ENCODE results near the gene TMPRSS5.
"Not testable (repeated sequence)": the region's sequence is repeated elsewhere in the genome, so short reads cannot be mapped to it uniquely, and the experiment has no call there.

Gene TMPRSS5

DNA sequence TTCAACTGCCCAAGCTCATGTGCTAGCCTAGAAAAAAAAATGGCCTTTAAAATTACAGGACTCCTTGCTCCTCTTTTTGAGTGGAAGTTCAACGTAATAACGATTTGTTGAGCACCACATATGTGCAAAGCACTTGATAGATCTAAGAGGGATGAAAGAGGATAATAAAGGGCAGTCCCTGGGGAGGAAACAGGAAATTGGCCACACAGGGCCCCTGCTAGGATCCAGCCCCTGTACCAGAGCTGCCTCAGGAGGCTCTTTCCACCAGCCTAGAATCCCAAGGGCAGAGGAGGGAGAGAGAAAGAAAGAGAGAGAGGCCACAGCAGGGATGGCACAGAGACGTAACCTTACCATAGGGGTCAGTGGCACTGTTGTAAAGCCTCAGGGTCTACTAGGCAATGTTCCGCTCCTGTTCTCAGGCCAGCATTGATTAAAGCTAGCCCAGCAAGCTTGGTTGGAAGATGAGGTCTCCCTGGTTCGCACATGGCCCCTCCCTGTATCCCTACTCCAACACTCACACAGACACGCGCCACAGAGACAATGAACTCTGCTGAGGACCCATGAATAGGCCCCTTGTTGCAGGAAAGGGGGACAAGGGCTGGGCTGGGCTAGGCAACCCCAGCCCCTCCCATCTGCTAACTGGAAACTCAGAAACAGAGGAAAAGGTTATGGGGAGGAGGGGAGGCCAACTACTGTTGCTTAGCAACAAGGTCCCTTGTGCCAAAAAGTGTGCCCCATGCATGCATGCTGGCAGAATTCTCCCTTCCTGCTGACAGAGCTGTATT, at the start of gene TMPRSS5:
TSS of gene TMPRSS5 (minus strand) at position 438 of the 785 bp plus-strand sequence. CDS start at position 354, 84 bp downstream.
- no peak for DNase-seq

DNA sequence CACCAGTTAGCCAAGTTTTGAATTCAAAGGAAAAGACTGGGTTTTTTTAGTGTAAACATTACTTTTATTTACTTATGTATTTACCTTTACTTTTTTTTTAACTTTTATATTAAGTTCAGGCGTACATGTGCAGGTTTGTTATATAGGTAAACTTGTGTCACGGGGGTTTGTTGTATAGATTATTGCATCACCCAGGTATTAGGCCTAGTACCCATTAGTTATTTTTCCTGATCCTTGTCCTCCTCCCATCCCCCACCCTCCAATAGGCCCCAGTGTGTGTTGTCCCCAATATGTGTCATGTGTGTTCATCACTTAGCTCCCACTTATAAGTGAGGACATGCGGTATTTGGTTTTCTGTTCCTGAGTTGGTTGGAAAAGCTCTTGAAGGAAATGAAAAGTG, 46.8 kb upstream of the TMPRSS5 start:
- DNase-seq = no peak

DNA sequence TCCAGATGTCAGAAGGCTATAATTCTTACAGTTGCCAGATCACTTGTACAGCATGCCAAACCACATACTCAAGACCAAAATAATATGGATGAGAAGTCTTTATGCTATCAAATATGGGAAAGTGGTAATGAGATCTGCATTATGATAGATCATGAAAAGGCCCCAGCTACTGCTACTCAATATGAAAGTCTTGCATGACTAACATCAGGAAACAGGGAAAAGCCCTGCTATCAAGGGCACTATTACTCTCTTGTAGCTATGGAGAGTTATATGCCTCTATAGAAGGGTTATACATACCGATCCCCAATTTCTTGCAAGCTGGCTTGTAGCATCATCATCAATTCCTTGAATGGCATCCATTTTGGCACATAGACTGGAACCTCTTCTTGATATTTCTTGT, 30.2 kb upstream of the TMPRSS5 start:
- no peak for DNase-seq

DNA sequence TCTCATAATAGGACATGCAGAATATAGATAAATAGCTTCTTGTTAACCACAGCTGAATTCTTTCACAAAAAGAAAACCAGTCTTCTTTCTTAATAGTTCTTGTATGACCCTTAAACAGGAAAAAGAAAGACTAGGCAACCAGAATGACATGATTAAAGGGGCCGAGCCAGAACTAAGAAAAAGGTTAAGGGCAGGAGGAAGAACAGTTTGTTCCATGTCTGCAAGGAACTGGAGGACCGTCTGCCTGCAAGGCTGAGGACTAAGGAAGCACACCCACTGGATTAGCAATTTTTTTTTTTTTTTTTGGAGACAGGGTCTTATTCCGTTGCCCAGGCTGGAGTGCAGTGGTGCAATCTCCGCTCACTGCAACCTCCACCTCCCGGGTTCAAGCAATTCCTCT, 26.0 kb upstream of the TMPRSS5 start:
- no peak for DNase-seq

DNA sequence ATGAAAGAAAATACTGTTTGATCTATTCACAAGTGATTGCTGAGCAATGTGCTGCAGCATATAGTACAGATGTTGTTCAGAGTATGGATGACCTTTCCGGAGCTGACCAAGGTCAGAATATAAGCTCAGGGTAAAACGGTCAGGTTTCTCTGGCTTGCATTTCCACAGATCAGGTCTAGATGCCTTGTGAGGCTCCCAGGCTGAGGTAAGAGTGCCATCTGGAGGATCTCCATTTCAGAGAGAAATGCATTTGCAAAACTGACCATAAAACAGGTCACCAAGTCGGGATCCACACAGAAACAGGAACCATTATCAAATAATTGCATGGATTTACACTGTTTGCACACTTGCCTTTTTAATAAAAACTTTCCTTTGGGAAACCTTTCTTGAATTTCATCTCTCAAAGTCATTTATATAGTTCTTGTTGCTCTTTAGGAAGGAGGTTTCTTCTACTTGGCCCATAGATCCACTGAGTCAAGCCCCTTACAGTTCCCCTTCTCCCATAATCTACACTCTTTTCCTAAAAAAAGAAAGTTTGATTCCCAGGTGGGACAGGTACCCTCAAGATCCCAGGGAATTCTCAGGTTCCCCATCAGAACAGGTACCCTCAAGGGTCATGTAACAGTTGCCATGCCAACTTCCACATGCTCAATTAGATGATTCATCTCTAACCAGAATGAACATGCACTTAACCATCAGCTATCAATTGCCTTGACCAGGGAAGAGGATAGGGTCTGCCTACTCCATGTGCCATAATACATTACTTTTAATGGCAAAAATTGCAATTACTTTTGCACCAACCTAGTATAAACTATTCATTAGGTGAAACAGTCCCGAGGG, 25.0 kb upstream of the TMPRSS5 start:
- DNase-seq = no peak

DNA sequence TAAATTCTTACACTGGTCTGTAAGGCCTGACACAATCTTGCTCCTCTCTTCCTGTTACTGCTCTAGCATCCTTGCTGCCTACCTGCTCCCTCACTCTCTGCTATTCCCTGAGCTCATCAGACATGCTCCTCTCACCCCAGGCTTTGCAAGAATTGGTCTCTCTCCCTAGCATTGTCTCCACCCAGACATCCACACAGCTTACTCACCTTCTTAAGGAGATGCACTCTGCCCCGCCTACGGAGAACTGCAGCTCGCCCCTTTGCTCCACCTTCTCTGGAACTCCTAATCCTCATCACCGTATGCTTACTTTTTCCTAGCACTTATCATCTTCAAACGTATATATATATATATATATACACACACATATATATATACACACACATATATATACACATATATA, 23.3 kb upstream of the TMPRSS5 start:
- no peak for DNase-seq

DNA sequence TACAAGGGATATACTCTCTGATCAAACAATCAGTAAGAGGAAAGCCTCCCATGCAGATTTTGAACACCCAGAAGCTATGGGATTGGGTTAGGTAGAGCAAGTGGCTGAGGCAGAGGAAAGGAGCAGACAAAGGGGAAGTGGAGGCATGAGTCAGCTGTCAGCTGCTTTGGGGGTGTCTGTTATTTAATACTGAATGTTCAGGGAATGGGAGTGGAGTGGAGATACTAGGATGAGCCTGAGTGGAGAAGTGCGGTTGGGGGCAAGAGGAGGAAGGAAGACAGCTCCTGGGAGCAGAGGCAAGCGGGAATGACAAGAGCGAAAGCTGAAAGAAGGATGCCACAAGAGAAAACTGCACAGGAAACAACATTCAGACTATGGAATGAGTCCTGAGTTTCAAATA, 22.7 kb upstream of the TMPRSS5 start:
- no peak for DNase-seq

DNA sequence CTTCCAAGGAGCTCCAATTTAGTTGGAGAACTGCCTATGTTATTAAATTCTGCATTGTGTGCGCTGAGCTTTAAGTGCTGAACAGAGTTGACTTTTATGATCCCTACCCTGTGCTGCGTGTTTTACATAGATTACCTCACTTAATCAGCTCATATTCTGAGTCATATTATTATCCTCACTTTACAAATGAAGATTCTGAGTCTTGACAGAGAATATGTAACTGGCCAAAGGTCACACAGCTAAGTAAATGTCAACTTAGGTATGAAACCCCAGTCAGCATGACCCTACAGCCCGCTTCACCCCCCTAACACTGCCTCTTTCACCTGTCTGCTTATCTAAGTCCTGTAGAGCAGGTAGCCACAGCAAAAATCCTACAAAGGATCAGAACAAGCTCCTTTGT, 19.8 kb upstream of the TMPRSS5 start:
- DNase-seq = no peak

DNA sequence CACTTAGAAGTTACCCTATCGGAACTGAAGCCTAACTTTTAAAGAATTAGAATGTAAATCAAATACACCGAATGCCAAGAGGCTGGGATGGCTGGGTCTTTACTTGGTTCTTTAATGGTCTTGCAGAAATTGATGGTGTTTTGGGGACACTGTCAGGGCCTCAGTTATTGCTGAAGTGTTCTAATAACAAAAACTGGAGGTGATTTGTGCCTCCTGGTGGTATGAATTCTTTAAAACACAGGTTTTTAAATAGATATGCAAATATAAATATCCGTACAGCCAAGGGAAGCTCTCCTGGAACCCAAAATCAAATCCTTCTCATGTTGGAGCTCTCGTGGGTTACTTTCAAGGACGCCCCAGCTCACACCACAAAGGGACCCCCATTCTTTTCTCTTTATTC, 19.3 kb upstream of the TMPRSS5 start:
- no peak for DNase-seq

DNA sequence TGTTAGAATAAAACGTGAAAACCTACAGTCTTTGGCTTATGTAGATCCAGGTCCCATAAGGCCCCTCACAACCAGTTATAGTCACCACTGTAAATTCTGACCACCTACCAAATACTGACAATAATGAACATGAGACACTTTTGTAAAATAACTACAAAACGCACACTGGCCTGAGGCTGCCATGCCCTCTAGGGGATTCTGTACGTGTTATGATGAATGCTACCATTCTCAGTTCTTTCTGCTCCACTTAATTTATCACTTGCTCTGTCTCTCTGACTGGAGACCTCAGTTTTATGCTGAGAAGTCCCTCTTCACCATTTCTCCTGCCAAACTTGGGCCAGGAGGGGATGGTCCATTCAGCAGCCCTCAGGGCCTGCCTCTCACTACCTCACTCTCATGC, 18.7 kb upstream of the TMPRSS5 start:
- DNase-seq = no peak

DNA sequence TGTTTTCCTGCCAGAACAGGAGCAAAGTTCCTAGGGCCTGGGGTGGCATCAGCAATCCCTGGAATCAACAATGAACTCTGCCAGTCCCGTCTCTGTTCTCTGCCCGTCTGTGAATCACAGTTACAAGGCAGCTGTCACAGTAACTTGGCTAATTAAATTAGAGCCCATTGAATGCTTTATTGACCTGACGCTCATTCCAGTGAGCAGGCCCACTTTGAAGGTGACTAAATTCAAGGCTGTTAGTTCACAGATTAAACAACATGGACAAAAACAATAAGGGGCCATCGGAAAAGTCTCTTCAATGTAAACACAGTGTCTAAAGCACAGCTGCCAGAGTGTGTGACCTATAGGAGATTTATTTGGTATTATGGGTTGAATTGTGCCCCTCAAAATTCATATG, 17.7 kb upstream of the TMPRSS5 start:
- no peak for DNase-seq

DNA sequence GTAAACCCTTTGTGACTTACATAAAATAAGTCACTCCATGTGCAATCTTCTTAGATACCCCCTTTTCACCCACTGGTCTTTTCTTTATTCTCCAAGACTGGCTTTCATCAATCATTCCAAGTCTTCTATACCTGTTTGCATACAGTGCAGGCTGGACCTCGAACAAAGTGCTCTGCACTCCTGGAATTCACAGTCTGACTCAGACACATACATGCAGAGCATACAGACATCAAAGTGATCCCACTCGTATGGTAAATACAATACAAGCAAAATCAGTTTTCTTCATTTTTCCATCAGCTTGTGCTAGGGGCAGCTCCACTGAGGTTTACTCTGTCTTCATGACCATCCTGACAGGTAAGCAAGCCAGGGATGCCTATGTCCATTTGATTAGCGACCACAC, 16.8 kb upstream of the TMPRSS5 start:
- DNase-seq = no peak

DNA sequence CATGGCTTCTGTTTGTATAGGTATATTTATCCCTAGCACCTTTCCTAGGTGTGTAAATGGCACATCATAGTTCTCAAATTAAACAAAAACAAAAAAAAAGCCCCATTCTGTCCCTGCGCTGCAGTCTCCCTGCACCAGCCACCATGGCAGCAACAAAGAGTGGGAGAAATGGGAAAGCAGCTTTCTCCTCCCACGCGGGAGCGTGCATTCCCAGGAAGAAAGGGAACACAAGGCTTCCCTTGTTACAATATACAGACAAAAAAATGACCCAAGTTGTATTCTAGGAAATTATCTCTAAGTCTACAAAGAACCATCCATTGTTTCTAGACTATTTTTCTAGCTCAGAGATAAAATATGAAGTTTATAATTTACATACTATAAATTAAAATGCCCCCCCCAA, 16.1 kb upstream of the TMPRSS5 start:
- no peak for DNase-seq

DNA sequence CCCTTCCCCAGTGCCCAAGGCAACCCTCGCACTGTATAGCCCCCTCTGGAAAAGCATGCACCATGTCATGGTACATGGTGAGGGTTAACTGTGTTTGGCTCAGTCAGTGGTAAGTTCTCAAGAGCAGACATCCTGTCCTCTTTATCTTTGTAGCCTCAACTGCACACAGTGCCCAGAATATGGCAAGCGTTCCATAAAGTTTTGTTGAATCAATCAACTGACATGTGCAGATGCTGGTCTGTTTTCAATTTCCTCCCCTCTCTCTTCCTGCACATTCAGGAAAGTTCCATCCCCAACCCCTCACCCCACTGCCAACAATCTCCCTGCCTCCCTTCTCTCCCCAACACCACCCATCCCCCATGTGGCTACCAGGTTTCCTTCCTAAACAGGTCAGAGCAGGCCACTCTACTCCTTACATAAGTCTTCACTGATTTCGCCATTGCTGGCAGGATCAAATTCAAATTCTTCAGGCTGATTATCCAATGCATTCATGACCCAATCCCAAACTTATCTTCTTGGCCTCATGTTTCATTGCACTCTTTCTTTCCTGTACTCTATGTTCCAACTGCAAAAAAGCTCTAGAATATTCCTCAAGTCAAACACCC, 15.5 kb upstream of the TMPRSS5 start:
- DNase-seq = no peak

DNA sequence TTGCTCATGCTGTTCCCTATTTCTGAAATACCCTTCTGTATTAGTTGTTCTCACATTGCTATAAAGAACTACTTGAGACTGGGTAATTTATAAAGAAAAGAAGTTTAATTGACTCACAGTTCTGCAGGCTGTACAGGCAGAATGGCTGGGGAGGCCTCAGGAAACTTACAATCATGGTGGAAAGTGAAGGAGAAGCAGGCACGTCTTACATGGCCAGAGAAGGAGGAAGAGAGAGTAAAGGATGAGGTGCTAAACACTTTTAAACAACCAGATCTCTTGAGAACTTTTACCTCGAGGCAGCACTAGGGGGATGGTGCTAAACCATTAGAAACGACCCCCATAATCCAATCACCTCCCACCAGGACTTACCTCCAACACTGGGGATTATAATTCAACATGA, 14.4 kb upstream of the TMPRSS5 start:
- not testable (repeated sequence) for DNase-seq

DNA sequence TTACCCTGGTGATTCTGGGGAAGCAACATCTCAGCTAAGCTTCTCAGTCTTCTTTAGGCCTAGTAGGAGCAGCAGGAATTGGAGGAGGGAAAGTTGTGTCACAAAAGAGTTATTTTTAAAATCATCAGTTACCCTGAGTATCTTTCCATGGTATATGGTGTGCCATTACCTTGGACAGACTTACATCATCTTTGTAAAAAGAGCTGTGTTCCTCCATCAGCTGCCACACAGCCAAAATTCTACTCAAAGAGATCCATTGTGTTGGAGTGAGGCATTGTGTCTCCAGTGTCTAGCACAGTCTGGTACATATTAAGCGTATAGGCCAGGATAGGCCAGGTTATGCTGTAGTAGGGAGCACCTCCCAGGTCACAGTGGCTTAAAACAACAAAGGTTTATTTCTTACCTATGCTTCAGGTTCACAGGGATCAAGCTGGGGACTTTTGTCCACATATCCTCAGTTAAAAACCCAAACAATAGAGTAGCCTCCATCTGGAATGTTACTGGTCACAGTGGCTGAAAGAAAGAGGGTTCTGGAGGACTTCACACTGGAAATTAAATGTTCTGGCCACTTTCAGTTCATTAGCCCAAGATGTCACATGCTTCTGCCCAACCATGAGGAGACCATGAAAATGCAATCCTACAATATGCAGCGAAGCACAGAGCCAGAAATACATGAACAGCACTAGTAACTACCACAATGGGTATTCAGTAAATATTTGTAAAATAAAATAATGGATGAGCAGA, 9.9 kb upstream of the TMPRSS5 start:
- no peak for DNase-seq

DNA sequence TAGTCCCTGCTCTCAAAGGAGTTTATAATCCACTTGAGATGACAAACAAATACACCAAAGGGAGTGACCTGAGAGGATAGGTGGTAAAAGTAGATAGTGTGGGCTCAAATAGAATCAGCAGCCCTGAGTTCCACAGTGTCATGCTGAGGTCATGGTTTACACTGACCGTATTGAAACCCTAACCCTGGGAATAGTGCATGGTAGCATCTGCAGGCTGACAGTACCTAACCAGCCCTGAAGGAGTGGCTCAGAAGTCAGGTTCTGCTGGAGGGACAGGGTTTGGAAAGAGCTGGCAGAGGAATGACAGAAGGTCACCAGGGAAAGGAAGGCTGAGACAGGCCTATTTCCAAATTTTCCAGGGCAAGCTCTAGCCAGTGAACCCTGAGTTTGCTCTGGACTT, 9.2 kb upstream of the TMPRSS5 start:
- no peak for DNase-seq

DNA sequence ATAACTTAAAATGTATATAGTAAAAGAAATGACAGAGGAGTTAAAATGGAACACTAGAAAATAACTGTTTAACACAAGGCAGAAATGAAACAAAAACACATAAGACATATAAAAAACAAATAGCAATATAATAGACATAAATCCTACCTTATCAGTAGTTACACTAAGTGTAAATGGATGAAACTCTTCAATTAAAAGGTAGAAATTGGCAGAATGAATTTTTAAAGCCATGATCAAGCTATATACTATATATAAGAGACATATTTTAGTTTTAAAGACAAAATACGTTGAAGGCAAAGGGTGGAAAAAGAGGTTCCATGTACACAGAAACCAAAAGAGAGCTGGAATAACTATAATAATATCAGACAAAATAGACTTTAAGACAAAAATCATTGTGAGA, 4.9 kb upstream of the TMPRSS5 start:
- no peak for DNase-seq

DNA sequence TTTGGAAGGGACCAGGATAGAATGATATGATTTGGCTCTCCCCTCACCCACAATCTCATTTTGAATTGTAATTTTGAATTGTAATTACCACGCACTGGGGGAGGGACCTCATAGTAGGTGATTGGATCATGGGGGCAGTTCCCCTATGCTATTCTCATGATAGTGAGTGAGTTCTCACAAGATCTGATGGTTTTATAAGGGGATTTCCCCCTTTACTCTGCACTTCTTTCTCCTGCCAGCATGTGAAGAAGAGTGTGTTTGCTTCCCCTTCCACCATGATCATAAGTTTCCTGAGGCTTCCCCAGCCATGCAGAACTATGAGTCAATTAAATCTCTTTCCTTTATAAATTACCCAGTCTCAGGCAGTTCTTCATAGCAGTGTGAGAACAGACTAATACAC, 2.6 kb downstream of the TMPRSS5 start:
- DNase-seq = not testable (repeated sequence)

DNA sequence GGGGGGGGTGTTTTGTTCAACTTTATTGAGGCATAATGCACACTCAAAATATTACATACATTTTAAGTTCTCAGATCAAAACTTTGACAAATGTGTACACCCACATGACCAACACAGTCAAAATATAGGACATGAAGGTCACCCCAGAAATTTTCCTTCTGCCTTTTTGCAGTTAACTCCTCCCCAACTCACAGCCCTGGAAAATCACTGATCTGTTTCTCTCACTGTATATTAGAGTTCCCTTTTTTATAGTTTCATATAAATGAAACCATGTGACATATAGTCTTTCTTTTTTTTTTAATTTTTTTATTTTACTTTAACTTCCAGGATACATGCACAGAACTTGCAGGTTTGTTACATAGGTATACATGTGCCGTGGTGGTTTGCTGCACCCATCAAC, 4.6 kb downstream of the TMPRSS5 start:
- no peak for DNase-seq

DNA sequence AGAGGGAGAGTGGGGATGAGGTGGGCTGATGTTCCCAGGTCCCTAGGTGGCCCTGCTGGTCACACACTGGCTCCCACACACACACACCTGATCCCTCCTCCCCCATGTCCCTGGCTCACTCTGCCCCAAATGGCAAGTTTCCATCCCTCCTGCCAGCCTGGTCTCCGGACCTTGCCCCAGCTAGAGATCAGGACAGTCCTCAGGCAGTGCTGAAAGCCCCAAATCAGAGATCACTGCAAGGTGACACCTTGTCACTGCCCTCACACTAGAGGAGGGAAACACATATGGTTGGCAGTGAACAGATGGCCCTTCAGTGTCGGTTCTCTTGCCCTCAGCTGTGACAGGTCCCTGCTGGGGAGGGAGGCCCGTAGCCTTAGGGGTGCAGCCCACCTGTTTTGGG, 7.6 kb downstream of the TMPRSS5 start:
- DNase-seq = no peak

DNA sequence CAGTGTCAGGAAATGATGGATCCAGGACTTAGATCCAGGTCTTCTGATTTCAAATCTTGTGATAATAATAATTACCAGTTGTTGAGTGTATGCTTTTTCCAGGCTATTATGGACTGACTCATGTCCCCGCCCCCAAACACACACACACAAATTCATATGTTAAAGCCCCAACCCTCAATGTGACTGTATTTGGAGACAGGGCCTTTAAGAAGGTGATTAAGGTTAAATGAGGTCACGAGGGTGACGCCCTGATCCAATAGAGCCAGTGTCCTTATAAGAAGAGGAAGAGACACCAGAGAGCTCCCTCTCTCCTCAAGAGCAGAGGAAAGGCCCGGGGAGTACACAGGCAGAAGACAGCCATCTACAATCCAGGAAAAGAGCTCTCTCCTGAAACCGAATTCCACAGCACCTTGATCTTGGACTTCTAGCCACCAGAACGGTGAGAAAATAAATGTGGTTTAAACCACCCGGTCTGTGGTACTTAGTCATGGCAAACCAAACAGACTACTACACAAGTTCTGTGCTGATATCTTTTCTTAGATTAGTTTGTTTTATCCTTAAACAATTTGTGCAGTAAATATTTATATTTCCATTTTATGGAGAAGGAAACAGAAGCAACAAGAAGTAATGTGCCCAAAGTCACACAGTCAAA, 8.2 kb downstream of the TMPRSS5 start:
- no peak for DNase-seq

DNA sequence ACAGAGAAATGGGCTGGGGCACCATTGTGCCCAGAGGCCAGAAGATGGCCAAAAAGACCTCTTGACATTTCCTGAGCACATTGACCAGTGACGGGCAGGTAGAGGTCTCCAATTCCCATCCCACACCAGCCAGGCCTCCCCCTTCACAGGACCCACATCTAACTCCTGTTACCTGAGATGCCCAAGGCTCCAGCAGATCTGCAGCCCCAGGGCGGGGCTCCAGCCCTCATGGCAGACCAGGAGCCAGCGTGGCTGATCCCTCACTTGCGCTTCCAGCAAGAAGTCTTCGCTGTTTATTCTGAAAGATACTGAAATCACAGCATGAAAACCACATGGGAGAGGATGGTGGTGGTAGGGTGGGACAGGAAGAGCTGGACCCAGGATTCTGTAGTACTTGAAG, 9.0 kb downstream of the TMPRSS5 start:
- no peak for DNase-seq

All from 8988T (cell line).